ENCODE measurements around the gene GSTA3. TPM values are rescaled to one million over a fixed set of nuclear protein-coding genes. Genes with fewer than 3 reads are reported as not detected.

Gene GSTA3
- total RNA-seq, 1 donor from 2014 or later = not detected

GRCh38 chr6:52942221-52942620 is 32.7 kb upstream of the GSTA3 start:
- Mint-ChIP-seq H3K27me3 (peaks cover 7% of the 10 kb centered on the region), H3K27ac (no peak overlapping the region), H3K9me3 (no peaks in the 10 kb centered on the region), H3K36me3 (ENCODE audit: low read depth) (no peaks in the 10 kb centered on the region), H3K4me3 (no peak overlapping the region), H3K4me1 (no peaks in the 10 kb centered on the region)
- CTCF ChIA-PET = no interaction called here
- POLR2A ChIA-PET = interaction anchor here (0.6 kb wide), 1 partner anchor 576 kb away, joined by 6 read pairs; no protein-coding TSS in a partner anchor
- no peak for DNase-seq
- intact Hi-C loops (cut with micrococcal nuclease) = no loop called here
- no peak for TF ChIP-seq CTCF (IDR thresholded peaks at IDR 0.05)
- no peak for ATAC-seq (ENCODE audit: low read depth)

GRCh38 chr6:52937908-52938307 is 28.4 kb upstream of the GSTA3 start:
- Mint-ChIP-seq H3K27ac (no peak overlapping the region), H3K4me1 (no peaks in the 10 kb centered on the region), H3K9me3 (no peaks in the 10 kb centered on the region), H3K36me3 (ENCODE audit: low read depth) (no peaks in the 10 kb centered on the region), H3K4me3 (no peak overlapping the region), H3K27me3 (peaks cover 4% of the 10 kb centered on the region)
- intact Hi-C loops (cut with micrococcal nuclease) = no loop called here
- DNase-seq (no peak), ATAC-seq (ENCODE audit: low read depth) (no peak)
- TF ChIP-seq CTCF (IDR thresholded peaks at IDR 0.05) = no peak
- ChIA-PET CTCF (no interaction called here), POLR2A (no interaction called here)

GRCh38 chr6:52933778-52934177 is 24.3 kb upstream of the GSTA3 start:
- no peaks in the 10 kb centered on the region for H3K36me3 Mint-ChIP-seq (ENCODE audit: low read depth)
- H3K4me3 Mint-ChIP-seq = no peak overlapping the region
- DNase-seq = no peak
- ChIA-PET POLR2A (no interaction called here), CTCF (no interaction called here)
- intact Hi-C loops (cut with micrococcal nuclease) = no loop called here
- ATAC-seq (ENCODE audit: low read depth) = no peak
- no peak for TF ChIP-seq CTCF (IDR thresholded peaks at IDR 0.05)
- H3K27ac Mint-ChIP-seq = no peak overlapping the region
- peaks cover 2% of the 10 kb centered on the region for H3K27me3 Mint-ChIP-seq
- peaks cover 2% of the 10 kb centered on the region for H3K9me3 Mint-ChIP-seq
- no peaks in the 10 kb centered on the region for H3K4me1 Mint-ChIP-seq

GRCh38 chr6:52931351-52931750 is 21.9 kb upstream of the GSTA3 start:
- ATAC-seq (ENCODE audit: low read depth) (no peak), DNase-seq (no peak)
- TF ChIP-seq CTCF (IDR thresholded peaks at IDR 0.05) = no peak
- Mint-ChIP-seq H3K27me3 (peaks cover 10% of the 10 kb centered on the region), H3K4me1 (no peaks in the 10 kb centered on the region), H3K9me3 (peaks cover 6% of the 10 kb centered on the region), H3K27ac (no peak overlapping the region), H3K36me3 (ENCODE audit: low read depth) (no peaks in the 10 kb centered on the region), H3K4me3 (no peak overlapping the region)
- CTCF ChIA-PET = no interaction called here
- POLR2A ChIA-PET = no interaction called here
- intact Hi-C loops (cut with micrococcal nuclease) = no loop called here

- intact Hi-C loops (cut with micrococcal nuclease) = no loop called here
- peaks cover 6% of the 10 kb centered on the region for H3K9me3 Mint-ChIP-seq
- CTCF ChIA-PET = no interaction called here
- no peaks in the 10 kb centered on the region for H3K4me1 Mint-ChIP-seq
- POLR2A ChIA-PET = no interaction called here
- peaks cover 10% of the 10 kb centered on the region for H3K27me3 Mint-ChIP-seq
- no peak for TF ChIP-seq CTCF (IDR thresholded peaks at IDR 0.05)
- no peak overlapping the region for H3K4me3 Mint-ChIP-seq
- H3K36me3 Mint-ChIP-seq (ENCODE audit: low read depth) = no peaks in the 10 kb centered on the region
- no peak overlapping the region for H3K27ac Mint-ChIP-seq
- ATAC-seq (ENCODE audit: low read depth) (no peak), DNase-seq (no peak)
Observed at GRCh38 chr6:52929321-52930164, 20.0 kb upstream of the GSTA3 start.

Measured in activated B cell treated with CpG ODN at 0.5 μM for 24 hours (primary cell).